ENCODE data around the gene GAB3. TPM values are rescaled to one million over a fixed set of nuclear protein-coding genes. Genes with fewer than 3 reads are reported as not detected.
A peak's percentile ranks its signal among the peaks of the same experiment; 100 is the strongest.

Gene GAB3
- total RNA-seq, 3 donors from 2014 or later (not counting 1 experiment from before 2014, with no cell fraction given), result 55.6 to 89.8 (median 77.4) TPM

DNA sequence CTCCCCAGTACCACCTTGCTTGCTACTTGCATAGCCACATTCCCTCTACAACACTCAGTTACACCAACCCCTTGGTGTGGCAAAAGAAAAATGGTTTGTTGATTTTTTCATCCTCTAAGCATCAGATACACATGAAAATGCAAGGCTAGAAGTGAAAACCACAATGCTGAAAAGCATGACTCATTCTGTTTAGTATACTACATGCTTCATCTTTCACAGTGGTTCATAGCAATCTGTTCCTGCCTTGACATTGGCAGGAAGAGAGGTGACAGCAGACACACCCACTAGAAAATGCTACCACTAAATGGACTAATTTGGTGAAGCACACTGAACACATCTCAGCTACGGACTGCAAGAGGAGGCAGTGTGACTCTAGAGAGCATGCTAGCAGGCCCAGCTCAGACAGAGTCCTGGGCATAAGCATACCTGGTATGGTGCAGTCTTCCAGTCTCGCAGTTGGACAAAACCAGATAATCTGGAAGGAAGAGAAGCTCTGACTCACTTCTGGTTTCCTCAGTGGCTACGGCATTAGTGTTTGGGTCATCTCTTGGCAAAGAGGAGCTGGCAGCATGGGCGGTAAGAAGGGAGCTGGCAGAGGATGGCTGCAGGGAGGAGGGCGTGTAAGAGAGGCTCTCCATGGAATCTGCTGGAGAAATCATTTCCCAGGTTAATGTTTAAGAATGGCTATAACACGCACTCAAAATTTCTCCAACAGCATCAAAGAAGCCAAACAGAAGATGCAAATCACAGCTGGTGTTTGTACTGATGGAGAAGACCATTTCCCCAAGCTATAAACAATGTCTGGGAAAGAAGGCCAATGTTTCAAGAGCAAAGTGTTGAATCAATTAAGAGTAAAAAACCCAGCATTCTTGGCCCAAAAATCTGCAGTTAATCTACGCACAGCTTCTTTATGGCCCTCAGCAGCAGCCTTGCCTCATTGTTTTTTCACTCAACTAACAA is 37.8 kb downstream of the GAB3 start:
- intact Hi-C loops (cut with micrococcal nuclease), result loop anchor here (5.0 to 10.0 kb wide), 2 partner anchors 34 to 132 kb away; no protein-coding TSS in a partner anchor
- H3K36me3 Mint-ChIP-seq, result peaks cover 8% of the 10 kb centered on the region
- DNase-seq, result peak in 1 of 2 donors; percentile 69
- peak; percentile 85 to 92 (median 90) for ATAC-seq
- Histone ChIP-seq H3K4me3 (ENCODE audit: low read length) (no peak overlapping the region), H3K4me1 (ENCODE audit: control insufficient read depth, insufficient read depth, low read length) (peaks cover 44% of the 10 kb centered on the region), H3K27ac (ENCODE audit: low read length) (peak overlapping the region; percentile 46), H3K36me3 (ENCODE audit: control insufficient read depth, insufficient read depth, low read length) (peaks cover 30% of the 10 kb centered on the region), H3K27me3 (ENCODE audit: control insufficient read depth, insufficient read depth, low read length) (no peaks in the 10 kb centered on the region), H3K9me3 (ENCODE audit: control insufficient read depth, insufficient read depth, low read length) (no peaks in the 10 kb centered on the region)
- H3K27ac Mint-ChIP-seq, result peak overlapping the region; percentile 87 to 94
- TF ChIP-seq, protein P1, sequence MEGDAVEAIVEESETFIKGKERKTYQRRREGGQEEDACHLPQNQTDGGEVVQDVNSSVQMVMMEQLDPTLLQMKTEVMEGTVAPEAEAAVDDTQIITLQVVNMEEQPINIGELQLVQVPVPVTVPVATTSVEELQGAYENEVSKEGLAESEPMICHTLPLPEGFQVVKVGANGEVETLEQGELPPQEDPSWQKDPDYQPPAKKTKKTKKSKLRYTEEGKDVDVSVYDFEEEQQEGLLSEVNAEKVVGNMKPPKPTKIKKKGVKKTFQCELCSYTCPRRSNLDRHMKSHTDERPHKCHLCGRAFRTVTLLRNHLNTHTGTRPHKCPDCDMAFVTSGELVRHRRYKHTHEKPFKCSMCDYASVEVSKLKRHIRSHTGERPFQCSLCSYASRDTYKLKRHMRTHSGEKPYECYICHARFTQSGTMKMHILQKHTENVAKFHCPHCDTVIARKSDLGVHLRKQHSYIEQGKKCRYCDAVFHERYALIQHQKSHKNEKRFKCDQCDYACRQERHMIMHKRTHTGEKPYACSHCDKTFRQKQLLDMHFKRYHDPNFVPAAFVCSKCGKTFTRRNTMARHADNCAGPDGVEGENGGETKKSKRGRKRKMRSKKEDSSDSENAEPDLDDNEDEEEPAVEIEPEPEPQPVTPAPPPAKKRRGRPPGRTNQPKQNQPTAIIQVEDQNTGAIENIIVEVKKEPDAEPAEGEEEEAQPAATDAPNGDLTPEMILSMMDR (IDR thresholded peaks at IDR 0.05), result no peak
- 26% methylated on average over 5 of the region's 7 CpGs for WGBS (ENCODE audit: insufficient coverage)
- H3K27me3 Mint-ChIP-seq (ENCODE audit: low read depth in 2 of 2), result no peaks in the 10 kb centered on the region
- H3K9me3 Mint-ChIP-seq, result no peaks in the 10 kb centered on the region
- H3K4me1 Mint-ChIP-seq, result peaks cover 47 to 52% of the 10 kb centered on the region in 2 donors
- H3K4me3 Mint-ChIP-seq, result peak overlapping the region; percentile 75

DNA sequence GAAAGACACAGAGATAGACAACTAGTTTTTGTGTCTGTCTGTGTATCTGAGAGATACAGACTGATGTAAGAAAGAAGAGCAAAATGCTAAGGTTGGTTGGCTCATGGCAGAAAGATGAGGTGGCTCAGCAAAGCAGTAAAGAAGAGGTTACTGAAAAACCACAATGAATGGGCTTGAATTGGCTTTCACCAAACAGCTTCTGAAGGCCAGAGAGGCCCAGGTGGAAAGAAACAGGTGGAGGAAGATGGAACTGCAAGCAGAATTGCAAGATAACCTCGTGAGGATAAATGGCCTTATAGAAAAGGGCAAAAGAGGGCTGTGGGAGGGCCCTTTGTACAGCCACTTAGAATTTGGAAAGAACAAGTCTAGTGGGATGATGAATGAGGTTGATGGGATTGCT is 39.6 kb downstream of the GAB3 start:
- Histone ChIP-seq H3K4me3 (ENCODE audit: low read length) (no peak overlapping the region), H3K9me3 (ENCODE audit: control insufficient read depth, insufficient read depth, low read length) (no peaks in the 10 kb centered on the region), H3K36me3 (ENCODE audit: control insufficient read depth, insufficient read depth, low read length) (peaks cover 33% of the 10 kb centered on the region), H3K4me1 (ENCODE audit: control insufficient read depth, insufficient read depth, low read length) (peaks cover 32% of the 10 kb centered on the region), H3K27me3 (ENCODE audit: control insufficient read depth, insufficient read depth, low read length) (no peaks in the 10 kb centered on the region), H3K27ac (ENCODE audit: low read length) (peak overlapping the region; percentile 46)
- no peaks in the 10 kb centered on the region for H3K9me3 Mint-ChIP-seq
- peaks cover 31 to 35% of the 10 kb centered on the region in 2 donors for H3K4me1 Mint-ChIP-seq
- H3K36me3 Mint-ChIP-seq, result peaks cover 8% of the 10 kb centered on the region
- TF ChIP-seq, protein P1 (IDR thresholded peaks at IDR 0.05), result no peak
- H3K4me3 Mint-ChIP-seq, result no peak overlapping the region
- H3K27ac Mint-ChIP-seq, result peak overlapping the region; percentile 87 to 94
- WGBS (ENCODE audit: insufficient coverage), result 83% methylated on average over 1 of the region's 1 CpG
- DNase-seq (no peak), ATAC-seq (no peak)
- intact Hi-C loops (cut with micrococcal nuclease), result loop anchor here (5.0 to 10.0 kb wide), 2 partner anchors 36 to 134 kb away; no protein-coding TSS in a partner anchor
- no peaks in the 10 kb centered on the region for H3K27me3 Mint-ChIP-seq (ENCODE audit: low read depth in 2 of 2)

DNA sequence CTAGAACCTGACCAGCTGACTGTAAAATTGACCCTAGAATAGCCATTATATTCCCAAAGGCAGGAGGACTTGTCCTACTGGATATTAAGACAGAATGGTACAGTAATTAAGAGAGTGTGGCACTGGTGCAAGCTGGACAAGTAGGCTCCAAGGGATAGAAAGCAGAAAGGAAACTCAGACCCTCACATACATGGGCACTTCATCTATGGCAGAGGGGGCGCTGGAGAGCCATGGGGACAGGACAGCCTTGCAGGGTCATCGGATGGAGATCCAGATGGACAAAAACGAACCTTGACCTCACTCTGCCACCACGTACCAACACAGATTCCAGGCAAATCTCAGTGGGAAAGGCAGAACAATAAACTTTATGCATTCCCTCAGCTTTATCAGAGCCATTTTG is 40.6 kb downstream of the GAB3 start:
- Histone ChIP-seq H3K27me3 (ENCODE audit: control insufficient read depth, insufficient read depth, low read length) (no peaks in the 10 kb centered on the region), H3K27ac (ENCODE audit: low read length) (no peak overlapping the region), H3K9me3 (ENCODE audit: control insufficient read depth, insufficient read depth, low read length) (no peaks in the 10 kb centered on the region), H3K4me1 (ENCODE audit: control insufficient read depth, insufficient read depth, low read length) (peaks cover 29% of the 10 kb centered on the region), H3K4me3 (ENCODE audit: low read length) (no peak overlapping the region), H3K36me3 (ENCODE audit: control insufficient read depth, insufficient read depth, low read length) (peaks cover 28% of the 10 kb centered on the region)
- WGBS (ENCODE audit: insufficient coverage), result 97% methylated on average over 4 of the region's 4 CpGs
- Mint-ChIP-seq H3K4me3 (no peak overlapping the region), H3K27ac (peak overlapping the region; percentile 87 to 94), H3K27me3 (ENCODE audit: low read depth in 2 of 2) (peaks cover 0 to 5% of the 10 kb centered on the region in 2 donors), H3K4me1 (peaks cover 34 to 36% of the 10 kb centered on the region in 2 donors), H3K9me3 (no peaks in the 10 kb centered on the region), H3K36me3 (peaks cover 8% of the 10 kb centered on the region)
- TF ChIP-seq, protein P1 (IDR thresholded peaks at IDR 0.05), result no peak
- no peak for DNase-seq
- no peak for ATAC-seq
- intact Hi-C loops (cut with micrococcal nuclease), result loop anchor here (5.0 to 10.0 kb wide), 2 partner anchors 37 to 134 kb away; no protein-coding TSS in a partner anchor
